PC-3 (cell line): ENCODE results near the gene ARSB.

Experiments used
- CTCF ChIP-seq: fragments of 300-600 bp; sonication (generic); conservative IDR thresholded peaks from 2 replicates; pipeline ENCODE4 v1.5.1; 2017; ENCODE audit warnings: antibody characterized with exemption, low read depth, mild to moderate bottlenecking, low read length
- EZH2 ChIP-seq: fragments of 300-600 bp; sonication (generic); IDR thresholded peaks from one replicate; pipeline ENCODE4 v1.6.1; 2017; ENCODE audit warnings: antibody characterized with exemption, mild to moderate bottlenecking, low read length; ENCODE audit not compliant: unreplicated experiment
- EZH2phosphoT487 ChIP-seq: fragments of 300-600 bp; sonication (generic); IDR thresholded peaks from 2 replicates; pipeline ENCODE4 v1.6.1; 2018; ENCODE audit warnings: mild to moderate bottlenecking, antibody characterized with exemption, low read length, borderline replicate concordance

- TF ChIP-seq CTCF (no peak), EZH2 (no peak), EZH2phosphoT487 (no peak)
Observed at GRCh38 chr5:78997090-78997489, 12.0 kb upstream of the ARSB start.
